ENCODE data around the gene ENOX1. TPM values are rescaled to one million over a fixed set of nuclear protein-coding genes. Genes with fewer than 3 reads are reported as not detected.

The ENOX1 gene
- total and polyA plus RNA-seq, 9 of the 15 experiments (the other 6 are each of a cell fraction or from before 2014, with no cell fraction given) = not detected

DNA sequence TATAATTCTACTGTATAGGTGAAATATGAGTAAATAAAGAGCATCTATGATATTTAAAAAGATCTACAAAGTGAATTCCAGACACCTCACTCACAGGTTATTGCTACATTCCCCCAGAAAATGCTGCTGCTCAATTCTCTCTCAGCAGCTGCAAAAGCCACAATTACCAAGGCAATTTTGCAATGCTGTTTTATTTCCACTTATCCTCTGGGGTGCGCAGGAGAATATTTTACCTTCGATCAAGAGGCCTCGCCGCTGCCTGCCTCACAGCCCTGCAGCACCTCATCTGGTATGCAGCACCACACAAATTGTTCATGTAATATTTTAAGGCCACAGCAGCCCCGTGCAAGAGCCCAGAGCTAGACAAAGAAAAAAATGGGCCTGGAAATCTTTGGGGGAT is 430.2 kb downstream of the ENOX1 start (continued):
- TF ChIP-seq, protein P1, sequence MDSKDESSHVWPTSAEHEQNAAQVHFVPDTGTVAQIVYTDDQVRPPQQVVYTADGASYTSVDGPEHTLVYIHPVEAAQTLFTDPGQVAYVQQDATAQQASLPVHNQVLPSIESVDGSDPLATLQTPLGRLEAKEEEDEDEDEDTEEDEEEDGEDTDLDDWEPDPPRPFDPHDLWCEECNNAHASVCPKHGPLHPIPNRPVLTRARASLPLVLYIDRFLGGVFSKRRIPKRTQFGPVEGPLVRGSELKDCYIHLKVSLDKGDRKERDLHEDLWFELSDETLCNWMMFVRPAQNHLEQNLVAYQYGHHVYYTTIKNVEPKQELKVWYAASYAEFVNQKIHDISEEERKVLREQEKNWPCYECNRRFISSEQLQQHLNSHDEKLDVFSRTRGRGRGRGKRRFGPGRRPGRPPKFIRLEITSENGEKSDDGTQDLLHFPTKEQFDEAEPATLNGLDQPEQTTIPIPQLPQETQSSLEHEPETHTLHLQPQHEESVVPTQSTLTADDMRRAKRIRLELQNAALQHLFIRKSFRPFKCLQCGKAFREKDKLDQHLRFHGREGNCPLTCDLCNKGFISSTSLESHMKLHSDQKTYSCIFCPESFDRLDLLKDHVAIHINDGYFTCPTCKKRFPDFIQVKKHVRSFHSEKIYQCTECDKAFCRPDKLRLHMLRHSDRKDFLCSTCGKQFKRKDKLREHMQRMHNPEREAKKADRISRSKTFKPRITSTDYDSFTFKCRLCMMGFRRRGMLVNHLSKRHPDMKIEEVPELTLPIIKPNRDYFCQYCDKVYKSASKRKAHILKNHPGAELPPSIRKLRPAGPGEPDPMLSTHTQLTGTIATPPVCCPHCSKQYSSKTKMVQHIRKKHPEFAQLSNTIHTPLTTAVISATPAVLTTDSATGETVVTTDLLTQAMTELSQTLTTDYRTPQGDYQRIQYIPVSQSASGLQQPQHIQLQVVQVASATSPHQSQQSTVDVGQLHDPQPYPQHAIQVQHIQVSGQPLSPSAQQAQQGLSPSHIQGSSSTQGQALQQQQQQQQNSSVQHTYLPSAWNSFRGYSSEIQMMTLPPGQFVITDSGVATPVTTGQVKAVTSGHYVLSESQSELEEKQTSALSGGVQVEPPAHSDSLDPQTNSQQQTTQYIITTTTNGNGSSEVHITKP (IDR thresholded peaks at IDR 0.05; ENCODE audit: partially characterized antibody) = no peak
- no peak for TF ChIP-seq CTBP1 (IDR thresholded peaks at IDR 0.05; ENCODE audit: borderline replicate concordance)
- no peak for TF ChIP-seq SIN3A (IDR thresholded peaks at IDR 0.05; ENCODE audit: borderline replicate concordance in 2 of 2, control insufficient read depth in 1 of 2, low read depth in 2 of 2, low read length in 2 of 2)
- TF ChIP-seq, protein P2, sequence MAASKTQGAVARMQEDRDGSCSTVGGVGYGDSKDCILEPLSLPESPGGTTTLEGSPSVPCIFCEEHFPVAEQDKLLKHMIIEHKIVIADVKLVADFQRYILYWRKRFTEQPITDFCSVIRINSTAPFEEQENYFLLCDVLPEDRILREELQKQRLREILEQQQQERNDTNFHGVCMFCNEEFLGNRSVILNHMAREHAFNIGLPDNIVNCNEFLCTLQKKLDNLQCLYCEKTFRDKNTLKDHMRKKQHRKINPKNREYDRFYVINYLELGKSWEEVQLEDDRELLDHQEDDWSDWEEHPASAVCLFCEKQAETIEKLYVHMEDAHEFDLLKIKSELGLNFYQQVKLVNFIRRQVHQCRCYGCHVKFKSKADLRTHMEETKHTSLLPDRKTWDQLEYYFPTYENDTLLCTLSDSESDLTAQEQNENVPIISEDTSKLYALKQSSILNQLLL (CRISPR knock-in tag; IDR thresholded peaks at IDR 0.05; ENCODE audit: borderline replicate concordance) = no peak
- TF ChIP-seq, protein P3, sequence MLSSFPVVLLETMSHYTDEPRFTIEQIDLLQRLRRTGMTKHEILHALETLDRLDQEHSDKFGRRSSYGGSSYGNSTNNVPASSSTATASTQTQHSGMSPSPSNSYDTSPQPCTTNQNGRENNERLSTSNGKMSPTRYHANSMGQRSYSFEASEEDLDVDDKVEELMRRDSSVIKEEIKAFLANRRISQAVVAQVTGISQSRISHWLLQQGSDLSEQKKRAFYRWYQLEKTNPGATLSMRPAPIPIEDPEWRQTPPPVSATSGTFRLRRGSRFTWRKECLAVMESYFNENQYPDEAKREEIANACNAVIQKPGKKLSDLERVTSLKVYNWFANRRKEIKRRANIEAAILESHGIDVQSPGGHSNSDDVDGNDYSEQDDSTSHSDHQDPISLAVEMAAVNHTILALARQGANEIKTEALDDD (IDR thresholded peaks at IDR 0.05) = no peak
